GM12878 (cell line): Measurements from ENCODE around the gene CSTB. TPM values are rescaled to one million over a fixed set of nuclear protein-coding genes. Genes with fewer than 3 reads are reported as not detected.

Experiments used
- ATAC-seq: fragments of 200-7000 bp; cut with Tn5 transposase; 3 replicates; pipeline ENCODE4 v1.9.1; 2020; ENCODE audit warnings: mild to moderate bottlenecking, moderate library complexity
- BruUV-seq: library from RNA; stranded (reverse); fragments of 400-500 nt; replicated peaks from 2 replicates; lab custom pipeline; 2021; lab: Mats Ljungman, UMichigan
- CTCF ChIA-PET: fragments of 300-600 bp; sonication (Branson Sonifier 250); formaldehyde crosslinking; extraction: SDS; loops from one replicate; lab custom pipeline; 2021; ENCODE audit warnings: inconsistent platforms; lab: Yijun Ruan, JAX
- POLR2A ChIA-PET: fragments of 350-600 bp; formaldehyde crosslinking; extraction: SDS; loops from one replicate; lab custom pipeline; 2021; ENCODE audit warnings: inconsistent platforms; lab: Charles Lee
- RAD21 ChIA-PET: fragments of 300-600 bp; sonication (Branson Sonifier 250); formaldehyde crosslinking; loops from one replicate; lab custom pipeline; 2023; ENCODE audit warnings: antibody characterized with exemption; ENCODE audit not compliant: unreplicated experiment; lab: Charles Lee
- SMC1A ChIA-PET: fragments of 300-600 bp; sonication (Branson Sonifier 250); formaldehyde crosslinking; loops from one replicate; lab custom pipeline; 2023; ENCODE audit not compliant: unreplicated experiment, uncharacterized antibody; lab: Charles Lee
- DNase-seq: peaks from one replicate; pipeline ENCODE4 v3.0.0-alpha.2; 2011; ENCODE audit warnings: low read depth, low spot score
- FAIRE-seq: peaks from 3 replicates; lab custom pipeline; 2011; peaks lifted over from hg19 to GRCh38; lab: Jason Lieb, UNC
- H2AFZ ChIP-seq: 2 replicates; pipeline ENCODE4 v1.6.0; 2011; ENCODE audit warnings: low read depth, low read length, control low read depth; ENCODE audit not compliant: control insufficient read depth
- H3K27ac ChIP-seq: 2 replicates; pipeline ENCODE4 v1.5.1; 2011; ENCODE audit warnings: control low read depth; ENCODE audit not compliant: control insufficient read depth, insufficient read depth
- H3K27me3 ChIP-seq, 2 experiments: replicated peaks in 1 of 2; 2 replicates each; pipeline versions ENCODE4 v1.6.0 to v1.6.1; 2011; ENCODE audit warnings: low read length in 1 of 2; ENCODE audit not compliant: control insufficient read depth in 2 of 2, insufficient read depth in 2 of 2
- H3K36me3 ChIP-seq, 2 experiments: 2 replicates each; pipeline ENCODE4 v1.5.1; 2011; ENCODE audit warnings: low read length in 1 of 2; ENCODE audit not compliant: control insufficient read depth in 2 of 2, insufficient read depth in 2 of 2
- H3K4me1 ChIP-seq: 2 replicates; pipeline ENCODE4 v1.6.1; 2011; ENCODE audit warnings: mild to moderate bottlenecking, low read length, moderate library complexity, mixed read lengths; ENCODE audit not compliant: control insufficient read depth, insufficient read depth
- H3K4me2 ChIP-seq: 2 replicates; pipeline ENCODE4 v1.6.0; 2011; ENCODE audit warnings: control low read depth; ENCODE audit not compliant: control insufficient read depth, insufficient read depth
- H3K4me3 ChIP-seq: fragments of 200-600 bp; sonication (generic); 2 replicates; pipeline ENCODE4 v1.5.1; 2016
- H3K79me2 ChIP-seq: 2 replicates; pipeline ENCODE4 v1.6.0; 2011; ENCODE audit warnings: low read length; ENCODE audit not compliant: control insufficient read depth, insufficient read depth
- H3K9ac ChIP-seq: 2 replicates; pipeline ENCODE4 v1.8.0; 2011; ENCODE audit warnings: low read length, control low read depth, mixed read lengths; ENCODE audit not compliant: control insufficient read depth, insufficient read depth
- H3K9me3 ChIP-seq: replicated peaks from 3 replicates; pipeline ENCODE4 v1.5.1; 2011; ENCODE audit warnings: mild to moderate bottlenecking, low read length; ENCODE audit not compliant: control insufficient read depth, insufficient read depth
- H4K20me1 ChIP-seq: 2 replicates; pipeline ENCODE4 v1.6.0; 2011; ENCODE audit not compliant: control insufficient read depth, insufficient read depth
- POLR2A ChIP-seq: IDR thresholded peaks from 2 replicates; pipeline ENCODE4 v1.6.1; 2011; ENCODE audit warnings: low read depth, mild to moderate bottlenecking, low read length
- POLR2AphosphoS2 ChIP-seq: IDR thresholded peaks from 2 replicates; pipeline ENCODE4 v1.6.1; 2011; ENCODE audit warnings: low read depth, mild to moderate bottlenecking, low read length, improper control_type of control experiment, moderate library complexity
- WGBS: methylation state at CpG from one replicate; pipeline ENCODE4 v1.1.6; 2016; ENCODE audit warnings: low lambda C conversion rate; ENCODE audit not compliant: insufficient replicate concordance, insufficient coverage; ENCODE audit errors: missing lambda C conversion rate; 5-methylcytosine and 5-hydroxymethylcytosine counted together
- in situ Hi-C: fragments of 300-500 bp; cut with MboI; formaldehyde crosslinking; loops from 9 replicates; pipeline ENCODE4 v1.14.3; 2018; ENCODE audit warnings: mixed read lengths
- intact Hi-C: fragments of 100-400 bp; cut with micrococcal nuclease; formaldehyde crosslinking; loops from one replicate; pipeline ENCODE4 v1.14.2; 2022; ENCODE audit not compliant: unreplicated experiment
- polyA plus RNA-seq, 11 experiments: library from polyadenylated mRNA; depleted of rRNA in 4 of 11; unstranded in 6 of 11; stranded (reverse) in 5 of 11; fragments of >200 nt; fragmentation: Nextera tagmentation in 4 of 11; fragmentation: Illumina TruSeq in 1 of 11; extraction: Ambion mirVana in 4 of 11; extraction: Trizol in 1 of 11; gene quantifications; 1 replicate in 1 of 11; 2 replicates in 10 of 11; pipeline versions ENCODE4 v1.2.1 to v1.2.3, GENCODE V29; 2011 to 2016; ENCODE audit warnings: inconsistent platforms in 2 of 11, missing spikeins in 2 of 11, low read depth in 1 of 11
- small RNA-seq: library from RNA; depleted of rRNA; stranded (forward); fragments of <200 nt; gene quantifications from one replicate; pipeline ENCODE3, GENCODE V24; 2014
- total RNA-seq, 4 experiments: library from RNA; depleted of rRNA in 3 of 4; stranded (reverse); fragments of >200 nt in 3 of 4; fragmentation: Illumina TruSeq in 1 of 4; extraction: Trizol in 1 of 4; gene quantifications; 2 replicates each; pipeline versions ENCODE4 v1.2.1 to v1.2.3, GENCODE V29; 2013 to 2021

Gene CSTB
- total and polyA plus RNA-seq, 10 of the 15 experiments (the other 5 are each of a cell fraction or from before 2014, with no cell fraction given), result 12.5 to 82.7 (median 41.9) TPM

GRCh38 chr21:43726686-43727518, 49.2 kb downstream of the CSTB start:
- no peak overlapping the region for H3K9ac ChIP-seq
- peak overlapping the region; percentile 71 for H3K4me2 ChIP-seq
- H3K27ac ChIP-seq, result no peak overlapping the region
- H3K9me3 ChIP-seq, result no peaks in the 10 kb centered on the region
- ChIA-PET SMC1A (interaction anchor here (1.1 to 2.9 kb wide), 5 partner anchors 9 to 65 kb away, joined by 3 to 18 read pairs (median 6); partner anchors contain the start of gene RRP1), CTCF (interaction anchor here (0.7 to 3.7 kb wide), 3 partner anchors 10 to 82 kb away, joined by 3 to 18 read pairs (median 5); no protein-coding TSS in a partner anchor), RAD21 (interaction anchor here (0.9 to 1.6 kb wide), 2 partner anchors 194 to 286 kb away, joined by 5 read pairs; no protein-coding TSS in a partner anchor), POLR2A (interaction anchor here (0.7 to 1.3 kb wide), 2 partner anchors 21 to 63 kb away, joined by 4 read pairs; no protein-coding TSS in a partner anchor)
- H3K36me3 ChIP-seq, result peaks cover 4 to 6% of the 10 kb centered on the region in 2 experiments; a peak in 3 of 4 replicates
- ATAC-seq, result no peak
- intact Hi-C loops (loop anchor here (5.0 kb wide), 2 partner anchors 50 to 115 kb away; partner anchors contain the start of gene CSTB), in situ Hi-C loops (no loop called here)
- peak; percentile 58 for TF ChIP-seq POLR2A
- no peak for TF ChIP-seq POLR2AphosphoS2
- no peak overlapping the region for H3K4me3 ChIP-seq
- no peaks in the 10 kb centered on the region; the same call in 1 of the 2 replicates for H4K20me1 ChIP-seq
- FAIRE-seq, result no peak
- no peaks in the 10 kb centered on the region for H3K27me3 ChIP-seq
- no peak overlapping the region for H2AFZ ChIP-seq
- BruUV-seq, result no TSS peak
- H3K79me2 ChIP-seq, result peaks cover 63% of the 10 kb centered on the region
- 88% methylated on average over 21 of the region's 21 CpGs for WGBS
- no peak for DNase-seq
- H3K4me1 ChIP-seq, result peaks cover 50% of the 10 kb centered on the region

Small RNA genes within 50 kb of the gene (small RNA-seq; reads per million reads assigned to genes)
- not detected for gene AP001052.1

Other genes with a start within 250 kb of the CSTB start
- 0.33 and 0.45 TPM in 2 replicates for gene HSF2BP, start 116.8 kb downstream of the CSTB start, total RNA-seq (2014; rRNA removed)
- 0.32 and 0.45 TPM in 2 replicates for gene HSF2BP, start 116.8 kb downstream of the CSTB start, total RNA-seq (2014; rRNA removed; fragmentation: Illumina TruSeq; extraction: Trizol)
- 0.38 and 0.48 TPM in 2 replicates for gene HSF2BP, start 116.8 kb downstream of the CSTB start, total RNA-seq (2021)
- 0.20 and 0.26 TPM in 2 replicates for gene HSF2BP, start 116.8 kb downstream of the CSTB start, polyA plus RNA-seq (2011; rRNA removed)
- 0.21 TPM in 1 of 2 replicates, not detected in the other for gene HSF2BP, start 116.8 kb downstream of the CSTB start, polyA plus RNA-seq (2014; fragmentation: Illumina TruSeq; extraction: Trizol)
- gene HSF2BP, start 116.8 kb downstream of the CSTB start, polyA plus RNA-seq (2014; fragmentation: Nextera tagmentation; extraction: Ambion mirVana), result under 1 TPM; 0.07 to 0.19 TPM
- 0.53 and 0.81 TPM in 2 replicates for gene HSF2BP, start 116.8 kb downstream of the CSTB start, polyA plus RNA-seq (2014; rRNA removed)
- gene HSF2BP, start 116.8 kb downstream of the CSTB start, polyA plus RNA-seq (2016; fragmentation: Nextera tagmentation; extraction: Ambion mirVana), result under 1 TPM; 0.32 to 0.53 TPM
- 38.1 and 41.9 TPM in 2 replicates for gene RRP1B, start 116.7 kb downstream of the CSTB start, total RNA-seq (2014; rRNA removed)
- 32.5 and 36.3 TPM in 2 replicates for gene RRP1B, start 116.7 kb downstream of the CSTB start, total RNA-seq (2014; rRNA removed; fragmentation: Illumina TruSeq; extraction: Trizol)
- gene RRP1B, start 116.7 kb downstream of the CSTB start, total RNA-seq (2021), result 52.8 and 57.4 TPM in 2 replicates
- gene RRP1B, start 116.7 kb downstream of the CSTB start, polyA plus RNA-seq (2011; rRNA removed), result 15.7 and 19.3 TPM in 2 replicates
- gene RRP1B, start 116.7 kb downstream of the CSTB start, polyA plus RNA-seq (2014; fragmentation: Illumina TruSeq; extraction: Trizol), result 35.7 and 39.9 TPM in 2 replicates
- 1 to 10 TPM; 8.1 to 9.7 TPM for gene RRP1B, start 116.7 kb downstream of the CSTB start, polyA plus RNA-seq (2014; fragmentation: Nextera tagmentation; extraction: Ambion mirVana)
- gene RRP1B, start 116.7 kb downstream of the CSTB start, polyA plus RNA-seq (2014; rRNA removed), result 33.7 and 35.0 TPM in 2 replicates
- 10 to 100 TPM; 45.0 to 47.0 TPM for gene RRP1B, start 116.7 kb downstream of the CSTB start, polyA plus RNA-seq (2016; fragmentation: Nextera tagmentation; extraction: Ambion mirVana)
- 45.0 and 59.7 TPM in 2 replicates for gene PDXK, start 57.2 kb downstream of the CSTB start, total RNA-seq (2014; rRNA removed)
- gene PDXK, start 57.2 kb downstream of the CSTB start, total RNA-seq (2014; rRNA removed; fragmentation: Illumina TruSeq; extraction: Trizol), result 41.3 and 45.8 TPM in 2 replicates
- 107 and 111 TPM in 2 replicates for gene PDXK, start 57.2 kb downstream of the CSTB start, total RNA-seq (2021)
- 103 and 141 TPM in 2 replicates for gene PDXK, start 57.2 kb downstream of the CSTB start, polyA plus RNA-seq (2011; rRNA removed)
- 24.3 and 53.1 TPM in 2 replicates for gene PDXK, start 57.2 kb downstream of the CSTB start, polyA plus RNA-seq (2014; fragmentation: Illumina TruSeq; extraction: Trizol)
- 10 to 100 TPM in 1 of 2 experiments, 1 to 10 TPM in 1; 3.7 to 11.4 TPM for gene PDXK, start 57.2 kb downstream of the CSTB start, polyA plus RNA-seq (2014; fragmentation: Nextera tagmentation; extraction: Ambion mirVana)
- 66.9 and 83.4 TPM in 2 replicates for gene PDXK, start 57.2 kb downstream of the CSTB start, polyA plus RNA-seq (2014; rRNA removed)
- 10 to 100 TPM; 82.1 to 96.8 TPM for gene PDXK, start 57.2 kb downstream of the CSTB start, polyA plus RNA-seq (2016; fragmentation: Nextera tagmentation; extraction: Ambion mirVana)
- gene RRP1, start 13.3 kb upstream of the CSTB start, total RNA-seq (2014; rRNA removed), result 32.5 and 40.9 TPM in 2 replicates
- gene RRP1, start 13.3 kb upstream of the CSTB start, total RNA-seq (2014; rRNA removed; fragmentation: Illumina TruSeq; extraction: Trizol), result 22.3 and 23.8 TPM in 2 replicates
- 58.7 and 65.3 TPM in 2 replicates for gene RRP1, start 13.3 kb upstream of the CSTB start, total RNA-seq (2021)
- 21.8 and 26.0 TPM in 2 replicates for gene RRP1, start 13.3 kb upstream of the CSTB start, polyA plus RNA-seq (2011; rRNA removed)
- 27.4 and 48.9 TPM in 2 replicates for gene RRP1, start 13.3 kb upstream of the CSTB start, polyA plus RNA-seq (2014; fragmentation: Illumina TruSeq; extraction: Trizol)
- gene RRP1, start 13.3 kb upstream of the CSTB start, polyA plus RNA-seq (2014; fragmentation: Nextera tagmentation; extraction: Ambion mirVana), result 1 to 10 TPM in 1 of 2 experiments, under 1 TPM in 1; 0.34 to 4.3 TPM
- 29.3 and 33.8 TPM in 2 replicates for gene RRP1, start 13.3 kb upstream of the CSTB start, polyA plus RNA-seq (2014; rRNA removed)
- 10 to 100 TPM; 56.1 to 70.8 TPM for gene RRP1, start 13.3 kb upstream of the CSTB start, polyA plus RNA-seq (2016; fragmentation: Nextera tagmentation; extraction: Ambion mirVana)
- 46.9 and 47.8 TPM in 2 replicates for gene AGPAT3, start 88.9 kb upstream of the CSTB start, total RNA-seq (2014; rRNA removed)
- gene AGPAT3, start 88.9 kb upstream of the CSTB start, total RNA-seq (2014; rRNA removed; fragmentation: Illumina TruSeq; extraction: Trizol), result 26.1 and 28.2 TPM in 2 replicates
- gene AGPAT3, start 88.9 kb upstream of the CSTB start, total RNA-seq (2021), result 89.5 and 110 TPM in 2 replicates
- gene AGPAT3, start 88.9 kb upstream of the CSTB start, polyA plus RNA-seq (2011; rRNA removed), result 27.6 and 47.8 TPM in 2 replicates
- 19.0 and 28.7 TPM in 2 replicates for gene AGPAT3, start 88.9 kb upstream of the CSTB start, polyA plus RNA-seq (2014; fragmentation: Illumina TruSeq; extraction: Trizol)
- gene AGPAT3, start 88.9 kb upstream of the CSTB start, polyA plus RNA-seq (2014; fragmentation: Nextera tagmentation; extraction: Ambion mirVana), result 1 to 10 TPM; 1.2 to 3.7 TPM
- 50.0 and 53.6 TPM in 2 replicates for gene AGPAT3, start 88.9 kb upstream of the CSTB start, polyA plus RNA-seq (2014; rRNA removed)
- 10 to 100 TPM; 17.5 to 33.0 TPM for gene AGPAT3, start 88.9 kb upstream of the CSTB start, polyA plus RNA-seq (2016; fragmentation: Nextera tagmentation; extraction: Ambion mirVana)
- gene TRAPPC10, start 236.0 kb upstream of the CSTB start, total RNA-seq (2014; rRNA removed), result 31.0 and 40.9 TPM in 2 replicates
- 27.5 and 28.9 TPM in 2 replicates for gene TRAPPC10, start 236.0 kb upstream of the CSTB start, total RNA-seq (2014; rRNA removed; fragmentation: Illumina TruSeq; extraction: Trizol)
- 34.4 and 39.6 TPM in 2 replicates for gene TRAPPC10, start 236.0 kb upstream of the CSTB start, total RNA-seq (2021)
- 24.5 and 38.7 TPM in 2 replicates for gene TRAPPC10, start 236.0 kb upstream of the CSTB start, polyA plus RNA-seq (2011; rRNA removed)
- 33.9 and 34.8 TPM in 2 replicates for gene TRAPPC10, start 236.0 kb upstream of the CSTB start, polyA plus RNA-seq (2014; fragmentation: Illumina TruSeq; extraction: Trizol)
- 1 to 10 TPM; 1.1 to 2.5 TPM for gene TRAPPC10, start 236.0 kb upstream of the CSTB start, polyA plus RNA-seq (2014; fragmentation: Nextera tagmentation; extraction: Ambion mirVana)
- gene TRAPPC10, start 236.0 kb upstream of the CSTB start, polyA plus RNA-seq (2014; rRNA removed), result 27.5 and 28.4 TPM in 2 replicates
- gene TRAPPC10, start 236.0 kb upstream of the CSTB start, polyA plus RNA-seq (2016; fragmentation: Nextera tagmentation; extraction: Ambion mirVana), result 10 to 100 TPM in 1 of 2 experiments, 1 to 10 TPM in 1; 5.9 to 14.3 TPM